Tibial nerve (tissue), 4 donors: ENCODE data around the gene DNM3.

Experiments used
- EP300 ChIP-seq, 2 donors: sonication (generic); formaldehyde crosslinking; IDR thresholded peaks; one replicate each; pipeline ENCODE4 v1.6.1; 2017; ENCODE audit warnings: antibody characterized with exemption in 2 of 2, mild to moderate bottlenecking in 1 of 2
- POLR2A ChIP-seq, 2 donors: fragments of 450-650 bp; IDR thresholded peaks; one replicate each; pipeline ENCODE4 v1.6.1; 2017; ENCODE audit warnings: antibody characterized with exemption in 2 of 2, mild to moderate bottlenecking in 2 of 2, moderate library complexity in 2 of 2
- TF ChIP-seq, protein P1 (sequence below), 5 experiments: fragments of 200-600 bp in 3 of 5; fragments of 450-650 bp in 2 of 5; sonication (generic) in 3 of 5; IDR thresholded peaks; one replicate each; pipeline ENCODE4 v1.5.1; 2016 to 2019; ENCODE audit warnings: antibody characterized with exemption in 5 of 5, mild to moderate bottlenecking in 3 of 5, moderate library complexity in 2 of 5

DNA sequence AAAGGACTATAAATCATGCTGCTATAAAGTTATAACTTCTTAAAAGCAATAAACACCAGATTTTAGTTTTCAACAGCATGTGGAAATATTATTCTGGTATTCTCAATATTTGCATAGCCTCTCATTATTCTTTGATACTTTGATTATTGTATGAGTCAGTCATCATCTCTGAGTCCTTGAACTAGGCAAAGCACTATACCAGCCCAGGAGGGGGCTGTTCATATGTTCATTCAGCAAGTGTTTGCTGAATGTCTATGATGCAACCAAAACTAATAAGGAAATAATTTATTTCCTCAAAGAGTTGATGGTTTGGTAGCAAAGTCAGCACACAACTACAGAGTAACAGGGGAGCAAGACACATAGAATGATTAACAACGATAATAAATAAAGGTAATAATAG, 403.6 kb downstream of the DNM3 start:
- TF ChIP-seq, protein P1, sequence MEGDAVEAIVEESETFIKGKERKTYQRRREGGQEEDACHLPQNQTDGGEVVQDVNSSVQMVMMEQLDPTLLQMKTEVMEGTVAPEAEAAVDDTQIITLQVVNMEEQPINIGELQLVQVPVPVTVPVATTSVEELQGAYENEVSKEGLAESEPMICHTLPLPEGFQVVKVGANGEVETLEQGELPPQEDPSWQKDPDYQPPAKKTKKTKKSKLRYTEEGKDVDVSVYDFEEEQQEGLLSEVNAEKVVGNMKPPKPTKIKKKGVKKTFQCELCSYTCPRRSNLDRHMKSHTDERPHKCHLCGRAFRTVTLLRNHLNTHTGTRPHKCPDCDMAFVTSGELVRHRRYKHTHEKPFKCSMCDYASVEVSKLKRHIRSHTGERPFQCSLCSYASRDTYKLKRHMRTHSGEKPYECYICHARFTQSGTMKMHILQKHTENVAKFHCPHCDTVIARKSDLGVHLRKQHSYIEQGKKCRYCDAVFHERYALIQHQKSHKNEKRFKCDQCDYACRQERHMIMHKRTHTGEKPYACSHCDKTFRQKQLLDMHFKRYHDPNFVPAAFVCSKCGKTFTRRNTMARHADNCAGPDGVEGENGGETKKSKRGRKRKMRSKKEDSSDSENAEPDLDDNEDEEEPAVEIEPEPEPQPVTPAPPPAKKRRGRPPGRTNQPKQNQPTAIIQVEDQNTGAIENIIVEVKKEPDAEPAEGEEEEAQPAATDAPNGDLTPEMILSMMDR (IDR thresholded peaks at IDR 0.05): no peak
- TF ChIP-seq POLR2A (IDR thresholded peaks at IDR 0.05) (no peak), EP300 (IDR thresholded peaks at IDR 0.05) (no peak)
